Stimulated activated CD8-positive, alpha-beta memory T cell treated with anti-CD3 and anti-CD28 coated beads, Interleukin-7, amount 100 ng/mL, for 4 hours (primary cell): ENCODE results near the gene ENO4.

Experiments used
- DNase-seq, 2 donors: peaks; one replicate each; pipeline ENCODE4 v3.0.0-alpha.2; 2020; ENCODE audit warnings: low read depth in 2 of 2

Gene ENO4

DNA sequence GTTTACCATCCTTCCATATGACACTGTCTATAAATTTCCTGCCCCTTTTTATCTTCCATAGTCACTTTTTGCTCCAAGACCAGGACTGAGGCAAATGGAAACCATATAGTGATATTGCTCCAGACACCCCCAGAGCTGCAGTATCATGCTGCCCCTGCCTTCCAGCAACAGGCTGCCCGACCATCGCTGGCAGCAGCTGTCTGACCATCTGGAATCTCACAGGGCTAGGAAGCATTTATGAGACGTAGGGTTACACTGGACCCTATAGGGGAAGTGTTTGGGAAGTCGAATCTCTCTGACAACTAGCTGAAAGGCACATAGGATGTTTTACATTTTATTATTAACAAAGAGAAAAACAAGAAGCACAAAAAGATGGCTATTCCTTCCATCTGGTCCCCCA, 19.4 kb downstream of the ENO4 start:
- DNase-seq, result no peak

DNA sequence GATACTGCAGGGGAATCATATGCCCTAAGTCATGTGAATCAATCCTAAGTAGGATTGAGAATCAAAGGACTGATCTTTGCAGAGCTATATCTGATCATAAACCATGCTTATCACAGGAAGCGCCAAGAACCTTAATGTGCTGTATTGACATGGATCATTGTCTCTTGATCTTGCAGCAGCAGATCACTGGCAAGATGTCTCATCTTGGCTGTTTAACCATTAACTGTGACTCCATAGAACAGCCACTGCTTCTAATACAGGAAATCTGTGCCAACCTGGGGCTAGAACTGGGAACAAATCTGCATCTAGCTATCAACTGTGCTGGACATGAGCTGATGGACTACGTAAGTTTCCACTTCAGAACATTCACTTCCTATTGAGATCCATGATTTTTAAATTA, 21.6 kb downstream of the ENO4 start:
- no peak for DNase-seq

DNA sequence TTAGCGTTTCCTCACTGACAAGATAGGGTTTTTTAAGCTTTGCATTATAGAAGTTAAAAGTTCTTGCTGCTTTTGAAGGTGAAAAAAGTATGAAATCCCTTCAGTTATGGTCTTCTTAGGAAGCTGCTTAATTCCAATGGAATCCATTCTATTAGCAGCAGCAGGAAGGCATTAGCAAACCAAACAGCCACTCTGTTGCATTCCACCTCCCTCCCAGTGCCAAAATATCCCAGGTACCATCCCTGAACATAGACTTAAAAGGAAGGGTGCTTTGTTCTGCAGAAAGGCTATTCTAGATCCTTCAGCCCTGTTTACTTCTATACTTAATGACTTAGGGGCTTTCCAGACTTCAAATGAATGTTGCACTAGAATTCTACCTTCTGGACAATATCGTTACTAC, 23.8 kb downstream of the ENO4 start:
- DNase-seq, result no peak

DNA sequence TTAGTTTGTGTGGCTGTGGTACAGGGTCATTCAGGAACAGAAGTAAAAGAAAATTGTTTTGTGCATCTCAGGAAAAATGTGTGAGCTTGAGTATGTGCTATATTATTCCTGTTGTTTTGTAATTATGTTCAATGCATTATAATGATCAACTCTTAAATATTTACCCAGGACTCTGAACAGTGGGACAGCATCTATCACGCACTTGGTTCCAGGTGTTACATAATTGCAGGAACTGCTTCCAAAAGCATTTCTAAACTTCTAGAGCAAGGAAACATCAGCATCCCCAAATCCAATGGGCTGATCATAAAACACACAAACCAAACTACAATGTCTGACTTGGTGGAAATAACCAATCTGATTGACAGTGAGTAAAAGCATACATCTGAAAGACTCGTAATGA, 26.6 kb downstream of the ENO4 start:
- DNase-seq, result no peak

DNA sequence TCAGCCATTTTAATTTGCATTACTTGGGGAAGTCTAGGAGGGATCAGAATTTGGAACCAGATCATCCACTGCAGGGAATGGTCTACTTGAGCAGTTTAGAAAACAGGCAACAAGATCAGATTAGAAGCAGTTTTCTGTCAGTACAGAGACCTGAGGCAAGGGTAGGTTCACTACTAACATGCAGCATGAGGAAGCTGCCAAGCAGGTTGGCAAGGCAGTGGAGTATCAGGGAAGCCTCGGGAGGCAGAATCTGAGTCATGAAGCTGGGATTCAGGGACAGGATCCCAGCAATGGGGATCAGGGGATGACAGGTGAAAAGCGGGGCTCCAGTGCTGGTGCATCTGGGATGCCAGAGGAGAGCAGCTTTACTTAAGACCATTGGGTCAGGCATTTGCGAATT, 28.1 kb downstream of the ENO4 start:
- no peak for DNase-seq

DNA sequence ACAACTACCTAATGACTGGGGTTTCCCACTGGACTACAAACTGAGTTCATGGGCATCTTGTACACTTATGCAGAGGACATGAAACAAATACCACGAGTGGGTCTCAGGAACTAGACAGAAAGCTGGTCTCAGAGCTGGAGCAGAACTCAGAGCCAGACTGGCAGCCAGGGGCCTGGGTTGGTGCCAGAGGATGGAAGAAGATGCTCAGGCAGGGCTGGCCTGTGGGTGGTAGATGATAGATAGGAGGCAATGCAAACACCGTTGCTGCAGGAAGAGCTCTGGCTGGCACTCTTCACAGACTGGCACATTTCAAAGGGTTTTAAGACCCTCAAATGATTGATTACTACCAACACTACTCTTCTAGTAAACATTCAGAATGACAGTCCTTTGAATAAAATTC, 28.8 kb downstream of the ENO4 start:
- no peak for DNase-seq

DNA sequence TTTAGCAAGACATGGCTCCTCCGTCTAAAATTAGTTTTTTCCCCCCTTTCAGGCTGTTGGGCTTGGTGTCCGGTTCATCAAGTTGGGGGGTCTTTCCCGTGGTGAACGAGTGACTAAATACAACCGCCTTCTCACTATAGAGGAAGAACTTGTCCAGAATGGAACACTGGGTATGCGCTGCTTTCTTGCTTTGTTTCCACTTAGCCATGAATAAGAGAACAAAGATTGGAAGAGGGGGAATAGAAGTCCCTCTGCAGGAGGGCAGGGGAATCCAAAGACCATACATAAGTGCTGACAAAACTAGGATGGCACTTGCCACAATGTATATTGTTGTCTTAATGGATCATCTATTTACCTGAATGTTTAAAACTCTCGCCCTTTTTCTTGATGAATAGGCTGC, 30.5 kb downstream of the ENO4 start:
- DNase-seq, result no peak

DNA sequence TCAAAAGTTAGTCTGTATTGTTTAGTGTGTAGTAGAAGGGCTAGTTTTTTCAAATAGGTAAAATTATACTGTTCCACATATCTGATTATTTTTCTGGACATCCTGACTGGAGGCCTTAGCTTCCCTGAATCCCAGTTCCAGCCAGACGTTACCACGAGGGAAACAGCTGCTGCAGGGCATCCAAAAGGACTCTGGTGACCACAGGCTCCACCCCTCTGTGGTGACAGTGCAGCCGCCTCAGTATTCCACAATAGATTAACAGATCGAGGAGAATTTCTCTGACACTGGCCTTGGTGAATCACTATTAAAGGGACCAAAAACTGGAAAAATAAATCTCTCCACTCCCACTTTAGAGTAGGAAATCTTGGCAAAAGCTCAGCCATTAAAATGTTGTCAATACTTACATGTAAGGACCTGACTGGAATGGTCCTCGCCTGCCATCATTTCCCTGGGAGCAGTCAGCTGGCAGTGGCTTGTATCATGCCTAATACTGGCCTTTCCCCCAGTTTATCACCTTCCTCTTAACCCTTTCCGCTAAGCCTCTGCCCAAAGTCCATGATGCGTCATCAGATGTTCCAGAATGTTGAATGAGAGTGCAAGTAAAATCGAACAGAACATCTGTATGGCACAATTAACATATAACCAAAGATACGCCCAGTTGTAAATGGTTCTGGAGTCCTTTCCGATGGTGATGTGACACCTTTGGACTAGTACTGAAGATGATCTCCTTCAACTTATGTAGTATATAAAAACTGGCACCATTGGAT, 31.6 kb downstream of the ENO4 start:
- no peak for DNase-seq

DNA sequence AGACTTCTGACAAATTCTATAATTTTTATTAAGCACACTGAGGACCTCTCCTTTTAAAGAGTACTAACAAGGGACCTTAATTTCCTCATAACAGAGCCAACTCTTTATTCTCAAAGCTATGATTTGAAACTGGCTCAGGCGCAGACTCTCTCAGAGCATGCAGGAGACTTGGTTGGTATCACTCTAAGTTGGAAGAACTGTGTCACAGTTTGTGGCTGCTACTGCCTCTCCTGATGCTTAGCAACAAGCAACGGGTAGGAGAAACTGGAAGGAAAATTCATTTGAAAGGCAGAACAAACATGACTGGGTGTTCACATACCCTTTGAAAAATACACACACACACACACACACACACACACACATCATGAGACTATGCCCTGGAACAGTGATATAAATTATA, 33.3 kb downstream of the ENO4 start:
- DNase-seq, result no peak

DNA sequence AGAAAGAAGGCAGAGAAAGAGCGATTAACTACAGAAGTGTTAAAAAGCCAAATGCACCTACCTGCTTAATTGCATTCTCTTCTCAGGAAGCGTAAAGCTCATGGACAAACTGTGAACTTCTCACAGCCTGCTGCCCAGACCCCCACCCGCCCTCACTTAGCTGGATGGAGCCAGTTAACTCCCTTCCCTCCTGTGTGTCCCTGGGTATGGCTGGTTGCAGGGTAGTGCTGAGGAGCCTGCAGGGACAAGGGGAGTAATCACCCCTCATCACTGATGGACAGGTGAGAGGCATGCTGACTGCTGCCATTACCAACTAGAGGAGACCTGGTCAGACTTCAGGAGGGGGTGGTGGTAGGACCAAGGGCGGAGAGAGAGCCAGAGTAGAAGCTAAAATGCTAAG, 37.5 kb downstream of the ENO4 start:
- no peak for DNase-seq

DNA sequence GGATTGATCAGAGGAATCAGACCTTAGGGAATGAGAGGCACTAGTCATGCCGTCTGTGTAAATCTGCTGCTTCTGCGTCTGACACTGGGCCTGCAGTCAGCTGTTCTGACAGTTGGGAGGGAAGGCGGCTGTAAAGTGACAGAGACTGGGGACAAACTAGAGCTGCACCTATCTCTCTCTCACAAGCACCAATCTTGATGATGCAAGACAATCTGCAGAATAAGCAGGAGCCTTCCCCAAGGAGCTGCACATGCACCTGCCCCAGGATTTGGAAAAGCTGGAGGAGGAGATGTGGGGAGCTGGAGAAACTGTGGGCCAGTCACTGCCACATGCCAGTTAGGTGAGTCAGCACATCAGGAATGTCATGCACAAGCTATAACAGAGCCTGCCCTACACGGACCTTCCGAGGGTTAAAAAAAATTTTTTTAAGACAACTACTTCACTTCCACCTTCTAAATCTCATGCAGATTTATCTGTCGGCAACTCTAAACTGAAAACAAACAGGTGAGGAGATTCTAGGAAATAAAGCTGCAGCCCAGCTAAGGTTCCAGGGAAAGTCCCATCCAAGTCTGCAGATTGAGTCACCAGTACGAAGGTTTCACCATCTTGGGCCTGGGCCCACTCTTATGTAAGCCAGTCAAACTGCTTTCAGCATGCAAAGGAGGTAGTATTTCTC, 39.2 kb downstream of the ENO4 start:
- DNase-seq, result no peak

DNA sequence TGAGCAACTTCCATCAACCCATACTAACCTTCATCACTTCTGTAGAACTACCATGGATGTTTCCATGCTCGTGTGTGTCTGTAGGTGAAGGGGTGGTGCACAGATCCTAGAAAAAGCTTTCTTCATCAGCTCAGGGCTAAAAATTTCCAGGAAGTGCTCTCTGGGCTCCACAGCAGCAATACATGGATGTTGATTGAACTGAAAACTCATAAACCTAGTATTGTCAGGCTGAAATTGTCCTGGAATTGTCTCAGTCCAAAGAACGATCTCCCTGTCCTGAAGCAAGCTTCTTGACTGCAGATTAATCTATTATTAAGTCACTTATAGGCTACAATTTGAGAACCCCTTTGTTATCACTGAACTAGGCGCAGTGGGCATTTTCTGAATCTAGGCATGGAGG, 39.8 kb downstream of the ENO4 start:
- DNase-seq, result no peak

DNA sequence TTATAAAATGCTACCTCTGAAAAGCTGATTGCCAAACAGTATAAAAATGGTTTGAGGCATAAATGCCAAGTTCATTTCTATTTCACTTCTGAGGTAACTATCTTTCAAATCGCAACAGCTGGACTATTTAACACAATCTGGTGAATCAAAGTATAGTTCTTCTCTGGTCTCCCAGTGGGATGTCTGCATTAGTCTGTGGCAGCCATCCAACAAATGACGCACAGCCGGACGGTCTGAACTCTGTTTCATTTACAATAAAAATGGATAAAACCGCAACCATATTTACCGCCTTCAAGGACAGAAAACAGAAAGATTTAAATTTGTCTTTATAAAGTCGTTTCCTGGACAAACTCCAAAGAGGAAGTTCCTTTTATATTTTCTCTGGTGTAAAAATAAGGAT, 41.9 kb downstream of the ENO4 start:
- no peak for DNase-seq

DNA sequence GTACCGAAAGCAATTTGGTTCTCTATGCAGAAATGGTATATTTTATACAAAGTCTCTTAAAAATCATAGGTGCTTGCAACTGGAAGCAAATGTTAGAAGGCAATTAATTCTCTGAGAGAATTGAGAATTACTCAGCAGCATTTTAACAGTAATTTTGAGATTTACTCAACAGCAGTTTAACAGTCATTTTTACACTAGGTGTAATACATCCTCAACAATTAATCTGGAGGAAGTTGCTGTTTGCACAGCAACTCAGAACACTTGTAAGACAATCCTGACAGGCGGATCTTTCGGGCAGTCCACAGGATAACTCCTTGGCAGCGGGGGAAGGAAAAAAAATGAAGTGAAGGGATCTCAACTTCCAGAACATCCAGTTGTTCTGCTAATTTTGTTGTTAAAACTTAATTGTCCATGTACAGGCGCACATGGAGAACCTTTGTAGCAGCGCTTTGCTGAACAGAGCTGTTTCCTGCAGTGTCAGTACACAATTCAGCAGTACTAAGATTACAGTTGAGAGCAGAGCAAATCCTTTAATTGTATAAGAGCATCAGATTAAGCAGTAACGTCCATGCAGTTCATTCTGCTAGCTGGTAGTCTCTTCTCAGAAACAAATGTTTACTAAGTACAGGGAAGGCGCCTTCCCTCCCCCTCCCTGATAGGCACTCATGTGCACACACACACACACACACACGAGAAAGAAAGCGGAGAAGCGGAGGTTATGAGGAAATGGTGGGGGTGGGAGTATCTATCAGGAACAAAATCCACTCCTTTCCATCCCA, 43.8 kb downstream of the ENO4 start:
- DNase-seq, result no peak

DNA sequence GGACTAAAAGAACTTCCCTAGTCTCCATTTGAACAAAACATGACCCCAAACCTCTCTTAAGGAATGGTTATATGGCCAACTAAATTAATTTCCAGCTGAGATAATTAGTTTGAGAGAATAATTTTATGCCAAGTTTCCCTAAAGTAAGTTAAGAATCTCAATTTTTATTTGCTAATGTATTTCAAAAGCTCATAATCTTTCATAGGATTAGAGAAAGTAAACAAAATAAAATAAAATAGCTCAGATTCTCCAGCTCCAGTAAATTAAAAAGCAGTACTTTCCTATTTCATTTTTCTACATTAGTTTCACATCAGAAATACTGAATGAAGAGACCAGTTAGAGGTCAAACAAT, 44.4 kb downstream of the ENO4 start:
- DNase-seq, result no peak

DNA sequence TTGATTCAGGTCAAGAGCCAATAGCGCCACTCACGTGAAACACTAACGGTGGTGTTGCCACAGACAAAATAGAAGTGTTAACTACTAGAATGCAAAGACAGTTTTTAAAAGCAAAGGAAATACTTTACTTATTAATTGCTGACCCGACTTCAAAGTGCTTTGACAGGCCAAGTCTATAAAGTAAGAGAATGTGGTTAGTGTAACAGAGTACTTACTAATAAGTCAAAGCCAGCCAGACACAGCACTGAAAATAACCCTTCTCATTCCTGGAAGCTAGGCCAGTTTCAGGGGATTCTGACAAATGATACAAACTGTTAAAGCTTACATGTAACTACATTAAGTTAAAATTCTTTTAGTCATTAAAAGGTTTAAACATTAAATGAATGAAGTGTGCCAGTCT, 50.3 kb downstream of the ENO4 start:
- no peak for DNase-seq

DNA sequence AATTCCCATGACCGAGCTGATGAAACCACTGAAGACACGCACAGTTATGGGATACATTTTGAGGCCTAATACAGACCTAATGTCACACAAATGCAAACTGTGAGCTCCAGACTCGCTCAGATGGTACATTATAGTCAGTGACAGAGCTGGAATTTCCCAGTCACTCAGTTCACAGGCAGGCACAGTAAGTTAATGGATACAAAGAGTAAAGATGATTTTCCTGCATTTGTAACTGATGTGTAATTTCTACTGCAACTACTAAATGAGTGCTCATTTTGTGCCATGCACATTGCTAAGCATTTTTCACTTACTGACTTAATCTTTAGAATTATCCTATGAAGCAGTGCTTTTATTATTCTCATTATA, 56.5 kb downstream of the ENO4 start:
- no peak for DNase-seq

DNA sequence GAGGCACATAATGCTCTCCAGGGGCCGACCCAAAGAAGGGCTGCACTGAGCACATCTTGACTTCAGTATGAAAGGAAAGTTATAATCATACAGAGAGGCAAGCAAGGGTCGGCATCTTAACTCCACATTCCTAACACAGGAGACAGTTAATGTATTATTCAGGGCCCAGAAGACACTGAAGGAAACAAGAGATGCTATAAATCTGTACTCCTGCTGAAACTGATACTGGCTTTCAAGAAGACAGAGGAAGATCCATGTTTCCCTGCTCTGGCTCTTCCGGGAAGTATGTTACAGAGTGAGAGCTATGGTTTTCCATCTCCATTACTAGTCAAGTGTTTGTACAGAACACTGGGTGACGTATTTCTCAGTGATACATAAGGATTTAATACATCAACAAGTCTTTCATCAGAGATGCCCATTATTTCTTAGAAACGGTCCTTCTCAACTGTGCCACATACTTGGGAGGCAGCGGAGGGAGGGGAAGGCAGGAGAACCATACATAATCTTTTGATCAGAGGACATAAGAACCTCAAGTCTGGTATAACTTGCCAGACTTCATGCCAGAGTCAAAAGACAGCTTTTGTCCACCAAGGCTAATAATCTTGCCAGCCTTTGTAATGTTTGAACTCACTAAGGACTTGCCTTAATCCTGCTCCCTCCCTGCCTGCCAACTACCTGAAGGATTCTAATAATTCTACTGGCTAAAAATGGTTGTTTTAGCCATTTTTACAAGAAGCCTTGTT, 58.1 kb downstream of the ENO4 start:
- no peak for DNase-seq

DNA sequence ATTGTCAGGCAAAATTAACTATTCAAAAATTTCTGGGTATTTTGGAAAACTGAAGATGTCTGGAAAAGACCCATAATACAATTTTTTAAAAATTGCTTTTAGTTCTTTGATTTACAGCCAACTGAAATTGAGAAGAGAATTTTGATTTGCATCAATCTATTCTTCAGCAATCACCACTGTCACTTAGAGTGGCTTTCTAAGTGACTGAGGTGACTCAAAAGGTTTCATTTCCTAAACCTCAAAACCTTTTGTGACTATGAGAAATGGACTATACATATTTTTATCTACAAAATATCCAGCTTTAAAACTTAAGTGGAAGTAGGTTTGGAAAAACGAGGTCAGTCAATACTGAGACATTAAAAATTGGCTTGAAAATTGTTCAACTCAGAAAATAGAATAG, 60.0 kb downstream of the ENO4 start:
- DNase-seq, result no peak

DNA sequence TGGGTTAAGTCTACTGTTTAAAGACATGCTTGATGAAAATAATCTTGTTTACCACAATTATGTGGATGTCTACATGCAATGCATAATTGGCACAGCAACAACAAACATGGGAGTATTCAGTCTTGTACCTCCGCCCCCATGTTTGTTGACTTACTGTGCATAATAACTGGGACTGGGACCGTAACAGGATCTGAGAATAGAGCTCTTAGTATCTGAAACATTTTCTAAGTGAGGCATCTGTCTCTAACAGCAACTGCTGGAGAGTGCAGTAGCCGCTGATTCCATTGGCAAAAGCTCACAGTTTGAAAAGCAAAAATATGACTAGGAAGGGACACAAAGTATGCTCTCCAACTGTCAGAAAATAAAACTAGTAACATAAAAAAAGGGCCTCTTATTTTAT, 61.6 kb downstream of the ENO4 start:
- no peak for DNase-seq

DNA sequence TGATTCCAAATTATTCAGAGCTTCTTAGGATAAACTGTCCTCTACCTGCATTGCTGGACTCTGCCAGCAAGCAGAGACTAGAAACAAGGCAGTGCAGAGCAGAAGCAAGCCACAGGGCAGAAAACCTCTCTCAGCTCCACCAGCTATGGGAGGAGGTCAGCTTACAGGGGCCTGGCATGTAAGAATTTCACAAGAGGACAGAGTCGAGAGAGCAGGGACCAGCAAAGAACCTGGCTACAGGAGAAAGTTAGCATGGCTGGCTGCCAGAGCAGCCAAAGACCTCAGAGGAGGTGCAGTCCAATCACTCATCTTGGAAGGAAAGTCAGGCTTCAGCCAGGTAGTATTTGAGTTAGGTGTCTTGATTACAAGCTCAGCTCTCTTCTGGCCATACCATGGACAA, 62.9 kb downstream of the ENO4 start:
- DNase-seq, result no peak

DNA sequence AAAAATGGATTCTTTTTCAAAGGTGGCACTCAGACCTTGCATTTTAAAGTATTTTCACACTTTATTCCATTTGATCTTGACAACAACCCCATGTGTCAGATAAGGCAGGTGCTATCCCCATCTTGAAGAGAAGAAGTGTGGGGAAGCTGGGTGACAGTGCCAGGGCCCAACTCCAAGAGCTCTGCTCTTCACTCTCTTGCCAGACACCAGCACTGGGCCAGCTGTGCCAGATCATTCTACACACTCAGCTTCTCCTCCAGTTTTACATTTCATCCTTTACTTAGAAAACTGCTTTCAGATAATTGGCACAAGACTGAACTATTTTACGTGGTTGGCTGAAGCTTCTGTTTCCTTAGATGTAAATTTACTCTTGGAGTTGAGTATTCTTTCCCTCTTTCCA, 64.4 kb downstream of the ENO4 start:
- DNase-seq, result no peak

DNA sequence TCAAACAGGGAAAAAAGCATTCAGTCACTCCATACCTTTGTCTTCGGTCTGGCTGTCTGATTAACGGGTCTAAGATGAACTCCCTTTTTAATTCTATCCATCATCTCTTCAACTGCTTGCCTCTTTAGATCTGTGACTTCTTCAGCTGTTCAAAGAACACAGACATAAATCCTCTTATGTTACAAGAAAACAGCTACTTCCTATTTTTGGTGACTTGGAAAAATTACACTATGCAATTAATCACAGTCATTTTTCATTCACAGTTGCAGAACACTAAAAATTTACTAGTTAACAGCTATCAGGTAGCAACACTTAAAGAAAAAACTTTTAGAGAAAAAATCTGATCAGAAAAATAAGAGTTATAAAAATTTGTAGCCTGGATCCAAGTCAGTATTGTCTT, 66.0 kb downstream of the ENO4 start:
- no peak for DNase-seq
